OCI-LY3 (cell line): ENCODE data around the gene SAMD5.

Experiments
- CTCF ChIP-seq: fragments of 200-600, 300-600 bp; sonication (generic); IDR thresholded peaks from 2 replicates; pipeline ENCODE4 v1.5.1; 2014; ENCODE audit warnings: antibody characterized with exemption, low read length, low read depth
- EZH2phosphoT487 ChIP-seq: fragments of 200-600 bp; shearing (Covaris generic); IDR thresholded peaks from 2 replicates; pipeline ENCODE4 v1.6.1; 2018; ENCODE audit warnings: antibody characterized with exemption, mixed run types, low read depth

DNA sequence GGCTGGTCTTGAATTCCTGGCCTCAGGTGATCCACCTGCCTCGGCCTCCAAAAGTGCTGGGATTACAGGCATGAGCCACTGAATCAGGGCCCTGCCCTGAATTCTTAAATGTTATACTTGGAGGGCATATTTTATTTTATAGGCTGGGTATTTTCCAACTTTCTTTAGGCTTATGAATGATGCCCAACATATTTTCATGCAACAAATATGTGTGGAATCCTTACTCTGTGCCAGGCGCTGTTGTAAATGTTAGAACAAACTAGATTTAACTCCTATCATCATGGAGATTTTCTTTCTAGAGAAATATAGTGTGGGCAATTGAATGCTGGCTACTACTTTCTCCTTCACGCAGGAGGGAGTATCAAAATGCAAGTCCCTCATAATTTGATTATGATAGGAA is 71.2 kb downstream of the SAMD5 start:
- TF ChIP-seq CTCF (no peak), EZH2phosphoT487 (no peak)
